Measurements from ENCODE around the gene NFYC. TPM values are rescaled to one million over a fixed set of nuclear protein-coding genes. Genes with fewer than 3 reads are reported as not detected.

NFYC gene
- total RNA-seq, 4 donors from 2014 or later, result 29.8 to 44.6 (median 32.4) TPM

- no peak for TF ChIP-seq CTCF (IDR thresholded peaks at IDR 0.05)
- ATAC-seq (ENCODE audit: low FRiP score), result no peak
- DNase-seq (ENCODE audit: low spot score), result no peak
These were observed 111.2 kb downstream of the NFYC start for GRCh38 chr1:40802742-40803113.

- ATAC-seq (ENCODE audit: low FRiP score) (no peak), DNase-seq (ENCODE audit: low spot score) (no peak)
- TF ChIP-seq CTCF (IDR thresholded peaks at IDR 0.05), result no peak
These were observed 111.9 kb downstream of the NFYC start for GRCh38 chr1:40803447-40803846.

- no peak for DNase-seq (ENCODE audit: low spot score)
- TF ChIP-seq CTCF (IDR thresholded peaks at IDR 0.05), result no peak
- ATAC-seq (ENCODE audit: low FRiP score), result no peak
These were observed 112.4 kb downstream of the NFYC start for GRCh38 chr1:40803902-40804301.

- no peak for DNase-seq (ENCODE audit: low spot score)
- no peak for TF ChIP-seq CTCF (IDR thresholded peaks at IDR 0.05)
- no peak for ATAC-seq (ENCODE audit: low FRiP score)
These were observed 114.7 kb downstream of the NFYC start for GRCh38 chr1:40806240-40806639.

GRCh38 chr1:40806731-40807695 lies 115.5 kb downstream of the NFYC start:
- ATAC-seq (ENCODE audit: low FRiP score) (no peak), DNase-seq (ENCODE audit: low spot score) (no peak)
- TF ChIP-seq CTCF (IDR thresholded peaks at IDR 0.05), result no peak

- ATAC-seq (ENCODE audit: low FRiP score) (no peak), DNase-seq (ENCODE audit: low spot score) (no peak)
- no peak for TF ChIP-seq CTCF (IDR thresholded peaks at IDR 0.05)
These were observed 116.5 kb downstream of the NFYC start for GRCh38 chr1:40808002-40808401.

GRCh38 chr1:40808444-40808843 lies 116.9 kb downstream of the NFYC start:
- ATAC-seq (ENCODE audit: low FRiP score), result no peak
- no peak for TF ChIP-seq CTCF (IDR thresholded peaks at IDR 0.05)

More at GRCh38 chr1:40808444-40808843, 116.9 kb downstream of the NFYC start:
- no peak for DNase-seq (ENCODE audit: low spot score)
